PC-9 (cell line): ENCODE data around the gene PLCD3.
"Not testable (repeated sequence)": the region's sequence is repeated elsewhere in the genome, so short reads cannot be mapped to it uniquely, and the experiment has no call there.

Experiments
- CTCF ChIP-seq: fragments of 200-600 bp; sonication (generic); conservative IDR thresholded peaks from 2 replicates; pipeline ENCODE4 v1.6.1; 2017; ENCODE audit warnings: mixed run types, antibody characterized with exemption, mild to moderate bottlenecking, moderate library complexity
- EZH2 ChIP-seq: fragments of 200-600 bp; sonication (generic); IDR thresholded peaks from 2 replicates; pipeline ENCODE4 v1.8.0; 2017; ENCODE audit warnings: antibody characterized with exemption, low read depth

- TF ChIP-seq CTCF, EZH2: not testable (repeated sequence)
Measured at GRCh38 chr17:45124797-45125122, 7.6 kb downstream of the PLCD3 start.
